GM10248 (cell line): ENCODE results near the gene LDLR.

Experiments used
- CTCF ChIA-PET: fragments of 300-600 bp; sonication (Branson Sonifier 250); formaldehyde crosslinking; extraction: SDS; loops from one replicate; lab custom pipeline; 2021; ENCODE audit warnings: antibody characterized with exemption; lab: Yijun Ruan, JAX
- POLR2A ChIA-PET: fragments of 350-650 bp; sonication (Branson Sonifier 250); formaldehyde crosslinking; extraction: SDS; loops from one replicate; lab custom pipeline; 2020; ENCODE audit warnings: antibody characterized with exemption; lab: Yijun Ruan, JAX
- DNase-seq: peaks from one replicate; pipeline ENCODE4 v3.0.0; 2012; ENCODE audit errors: extremely low spot score
- TF ChIP-seq, protein P1 (sequence below): IDR thresholded peaks from 2 replicates; pipeline ENCODE4 v1.5.1; 2012; ENCODE audit warnings: mild to moderate bottlenecking, low read depth; ENCODE audit errors: extremely low read depth, missing control alignments, control extremely low read depth

Gene LDLR

DNA sequence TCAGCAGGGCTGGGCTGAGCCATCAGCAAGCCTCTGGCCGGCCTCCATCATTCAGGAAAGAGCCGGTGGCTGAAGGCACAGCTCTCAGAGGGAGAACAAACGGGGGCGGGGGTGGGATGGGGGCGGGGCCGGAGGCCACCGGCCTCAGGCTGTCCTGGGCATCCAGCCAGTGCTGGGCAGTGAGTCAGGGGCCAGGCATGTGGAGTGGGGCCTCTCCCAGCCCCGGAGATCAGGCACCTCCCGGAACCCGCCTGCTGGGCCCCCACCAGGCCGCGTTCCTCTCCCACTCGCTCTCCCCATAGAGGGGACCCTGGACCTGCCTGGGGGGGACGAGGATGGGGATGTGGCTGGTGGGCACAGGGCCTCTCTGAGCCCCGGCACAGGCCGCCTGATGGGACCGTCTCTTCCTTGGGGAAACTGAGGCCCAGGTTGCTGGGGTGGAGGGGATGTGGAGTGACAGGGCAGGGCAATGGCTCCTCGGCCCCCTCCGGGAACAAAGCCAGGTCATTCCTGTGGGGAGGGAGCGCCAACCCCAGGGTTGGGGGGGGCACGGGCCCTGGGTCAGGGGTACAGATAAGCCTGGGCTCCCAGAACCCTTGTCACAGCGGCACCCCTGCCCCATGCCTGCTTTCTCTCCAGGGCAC is 53.4 kb downstream of the LDLR start:
- TF ChIP-seq, protein P1, sequence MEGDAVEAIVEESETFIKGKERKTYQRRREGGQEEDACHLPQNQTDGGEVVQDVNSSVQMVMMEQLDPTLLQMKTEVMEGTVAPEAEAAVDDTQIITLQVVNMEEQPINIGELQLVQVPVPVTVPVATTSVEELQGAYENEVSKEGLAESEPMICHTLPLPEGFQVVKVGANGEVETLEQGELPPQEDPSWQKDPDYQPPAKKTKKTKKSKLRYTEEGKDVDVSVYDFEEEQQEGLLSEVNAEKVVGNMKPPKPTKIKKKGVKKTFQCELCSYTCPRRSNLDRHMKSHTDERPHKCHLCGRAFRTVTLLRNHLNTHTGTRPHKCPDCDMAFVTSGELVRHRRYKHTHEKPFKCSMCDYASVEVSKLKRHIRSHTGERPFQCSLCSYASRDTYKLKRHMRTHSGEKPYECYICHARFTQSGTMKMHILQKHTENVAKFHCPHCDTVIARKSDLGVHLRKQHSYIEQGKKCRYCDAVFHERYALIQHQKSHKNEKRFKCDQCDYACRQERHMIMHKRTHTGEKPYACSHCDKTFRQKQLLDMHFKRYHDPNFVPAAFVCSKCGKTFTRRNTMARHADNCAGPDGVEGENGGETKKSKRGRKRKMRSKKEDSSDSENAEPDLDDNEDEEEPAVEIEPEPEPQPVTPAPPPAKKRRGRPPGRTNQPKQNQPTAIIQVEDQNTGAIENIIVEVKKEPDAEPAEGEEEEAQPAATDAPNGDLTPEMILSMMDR, result no peak

GRCh38 chr19:11145536-11145924 is 56.3 kb downstream of the LDLR start:
- DNase-seq, result no peak
- ChIA-PET CTCF (interaction anchor here (2.0 kb wide), 1 partner anchor 19 kb away, joined by 8 read pairs; no protein-coding TSS in a partner anchor), POLR2A (no interaction called here)
- TF ChIP-seq, protein P1, result no peak

More for the DNA sequence above, 53.4 kb downstream of the LDLR start:
- POLR2A ChIA-PET, result interaction anchor here (0.6 kb wide), 1 partner anchor 51 kb away, joined by 3 read pairs; no protein-coding TSS in a partner anchor
- no peak for DNase-seq
- CTCF ChIA-PET, result interaction anchor here (1.5 kb wide), 1 partner anchor 9 kb away, joined by 4 read pairs; no protein-coding TSS in a partner anchor

DNA sequence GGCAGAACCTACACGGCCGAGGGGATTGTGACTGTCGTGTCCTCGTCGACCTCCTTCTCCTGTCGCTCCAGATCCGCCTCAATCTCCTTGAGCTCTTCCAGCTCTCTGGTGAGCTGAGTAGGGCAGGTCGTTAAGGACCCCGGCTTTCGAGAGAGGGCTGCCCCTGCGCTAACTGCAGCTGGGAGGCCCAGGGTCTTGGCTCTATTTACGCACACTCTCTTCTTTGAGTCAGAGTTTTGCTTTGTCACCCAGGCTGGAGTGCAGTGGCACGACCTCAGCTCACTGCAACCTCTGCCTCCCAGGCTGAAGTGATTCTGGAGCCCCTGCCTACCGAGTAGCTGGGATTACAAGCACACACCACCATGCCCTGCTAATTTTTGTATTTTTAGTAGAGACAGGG is 58.7 kb downstream of the LDLR start:
- POLR2A ChIA-PET, result no interaction called here
- CTCF ChIA-PET, result interaction anchor here (0.6 to 1.2 kb wide), 2 partner anchors 22 to 24 kb away, joined by 3 to 6 read pairs; no protein-coding TSS in a partner anchor
- DNase-seq, result no peak
- TF ChIP-seq, protein P1, result no peak

DNA sequence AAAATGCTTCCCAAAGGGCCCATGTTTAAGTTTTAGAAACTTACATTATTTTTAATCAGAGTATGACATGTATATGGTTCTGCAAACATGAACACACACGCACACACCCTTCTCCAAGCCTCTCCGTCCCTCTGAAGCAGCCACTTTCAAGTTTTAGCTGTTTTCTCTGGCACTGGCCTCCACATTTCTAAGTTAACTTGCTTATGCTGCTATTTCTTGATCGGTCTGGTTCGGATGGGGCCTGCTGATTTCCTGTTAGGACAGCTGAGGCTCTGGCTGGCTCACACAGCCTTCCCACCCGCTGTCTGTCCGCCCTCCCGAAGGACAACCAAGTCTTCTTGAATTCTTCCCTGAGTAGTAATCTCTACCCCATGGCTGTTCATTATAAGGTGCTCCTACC is 61.9 kb downstream of the LDLR start:
- TF ChIP-seq, protein P1, result no peak
- DNase-seq, result no peak
- ChIA-PET POLR2A (interaction anchor here (0.5 to 0.6 kb wide), 2 partner anchors 179 to 331 kb away, joined by 3 read pairs; no protein-coding TSS in a partner anchor), CTCF (interaction anchor here (1.2 to 2.2 kb wide), 4 partner anchors 8 to 230 kb away, joined by 3 to 5 read pairs (median 4); no protein-coding TSS in a partner anchor)

GRCh38 chr19:11152318-11153062 is 63.2 kb downstream of the LDLR start:
- ChIA-PET CTCF (interaction anchor here (0.9 to 2.2 kb wide), 7 partner anchors 9 to 330 kb away, joined by 3 to 5 read pairs (median 4); no protein-coding TSS in a partner anchor), POLR2A (interaction anchor here (0.6 kb wide), 2 partner anchors 18 to 58 kb away, joined by 3 to 5 read pairs; no protein-coding TSS in a partner anchor)
- TF ChIP-seq, protein P1, result no peak
- DNase-seq, result no peak

GRCh38 chr19:11154683-11155047 is 65.4 kb downstream of the LDLR start:
- TF ChIP-seq, protein P1, result no peak
- ChIA-PET CTCF (interaction anchor here (1.4 to 1.6 kb wide), 2 partner anchors 29 to 119 kb away, joined by 5 read pairs; no protein-coding TSS in a partner anchor), POLR2A (no interaction called here)
- DNase-seq, result no peak
